H7 (cell line): ENCODE data around the gene KCNIP4. TPM values are rescaled to one million over a fixed set of nuclear protein-coding genes. Genes with fewer than 3 reads are reported as not detected.

Source experiments
- DNase-seq: peaks from one replicate; pipeline ENCODE4 v3.0.0; 2012
- H3K27me3 ChIP-seq: 2 replicates; pipeline ENCODE4 v1.6.0; 2011; ENCODE audit warnings: mild to moderate bottlenecking, low read length; ENCODE audit not compliant: control insufficient read depth, insufficient read depth
- H3K36me3 ChIP-seq: replicated peaks from 2 replicates; pipeline ENCODE4 v1.5.1; 2011; ENCODE audit warnings: low read length; ENCODE audit not compliant: control insufficient read depth, insufficient read depth
- H3K4me3 ChIP-seq: 2 replicates; pipeline ENCODE4 v1.5.1; 2011; ENCODE audit warnings: low read depth, mild to moderate bottlenecking, control low read depth, low read length, moderate library complexity; ENCODE audit not compliant: insufficient read depth
- total RNA-seq: library from RNA; depleted of rRNA; stranded (reverse); fragments of >200 nt; shearing (Covaris generic); gene quantifications from 2 replicates; pipeline ENCODE4 v1.2.3, GENCODE V29; 2014

Gene KCNIP4
- total RNA-seq, 1 experiment from 2014 or later = not detected

- DNase-seq = no peak
- Histone ChIP-seq H3K4me3 (no peak overlapping the region), H3K36me3 (no peaks in the 10 kb centered on the region), H3K27me3 (no peaks in the 10 kb centered on the region)
Observed at GRCh38 chr4:21849077-21849476, 99.5 kb downstream of the KCNIP4 start.

GRCh38 chr4:21848021-21848420 is 100.6 kb downstream of the KCNIP4 start:
- Histone ChIP-seq H3K27me3 (no peaks in the 10 kb centered on the region), H3K4me3 (no peak overlapping the region), H3K36me3 (no peaks in the 10 kb centered on the region)
- DNase-seq = no peak

- no peak for DNase-seq
- Histone ChIP-seq H3K36me3 (no peaks in the 10 kb centered on the region), H3K27me3 (no peaks in the 10 kb centered on the region), H3K4me3 (no peak overlapping the region)
Observed at GRCh38 chr4:21845663-21846062, 102.9 kb downstream of the KCNIP4 start.

GRCh38 chr4:21835712-21836111 is 112.9 kb downstream of the KCNIP4 start:
- no peaks in the 10 kb centered on the region for H3K36me3 ChIP-seq
- no peaks in the 10 kb centered on the region for H3K27me3 ChIP-seq
- no peak overlapping the region for H3K4me3 ChIP-seq

GRCh38 chr4:21830272-21830671 is 118.3 kb downstream of the KCNIP4 start:
- H3K27me3 ChIP-seq = no peaks in the 10 kb centered on the region
- no peak overlapping the region for H3K4me3 ChIP-seq
- DNase-seq = no peak
- no peaks in the 10 kb centered on the region for H3K36me3 ChIP-seq

More at GRCh38 chr4:21835712-21836111, 112.9 kb downstream of the KCNIP4 start:
- no peak for DNase-seq

GRCh38 chr4:21827575-21827974 is 121.0 kb downstream of the KCNIP4 start:
- no peaks in the 10 kb centered on the region for H3K36me3 ChIP-seq
- H3K4me3 ChIP-seq = no peak overlapping the region
- no peaks in the 10 kb centered on the region for H3K27me3 ChIP-seq
- DNase-seq = no peak

- Histone ChIP-seq H3K27me3 (no peaks in the 10 kb centered on the region), H3K36me3 (no peaks in the 10 kb centered on the region), H3K4me3 (no peak overlapping the region)
- no peak for DNase-seq
Observed at GRCh38 chr4:21826071-21826470, 122.5 kb downstream of the KCNIP4 start.

GRCh38 chr4:21819086-21819485 is 129.5 kb downstream of the KCNIP4 start:
- Histone ChIP-seq H3K36me3 (no peaks in the 10 kb centered on the region), H3K4me3 (no peak overlapping the region), H3K27me3 (no peaks in the 10 kb centered on the region)
- no peak for DNase-seq

GRCh38 chr4:21815651-21816377 is 132.8 kb downstream of the KCNIP4 start:
- H3K27me3 ChIP-seq = no peaks in the 10 kb centered on the region
- DNase-seq = no peak
- H3K36me3 ChIP-seq = no peaks in the 10 kb centered on the region
- no peak overlapping the region for H3K4me3 ChIP-seq

- no peak for DNase-seq
- Histone ChIP-seq H3K27me3 (no peaks in the 10 kb centered on the region), H3K36me3 (no peaks in the 10 kb centered on the region), H3K4me3 (no peak overlapping the region)
Observed at GRCh38 chr4:21811565-21811964, 137.0 kb downstream of the KCNIP4 start.

- no peak for DNase-seq
- H3K27me3 ChIP-seq = no peaks in the 10 kb centered on the region
- H3K4me3 ChIP-seq = no peak overlapping the region
- no peaks in the 10 kb centered on the region for H3K36me3 ChIP-seq
Observed at GRCh38 chr4:21806991-21807390, 141.6 kb downstream of the KCNIP4 start.

GRCh38 chr4:21802406-21802805 is 146.2 kb downstream of the KCNIP4 start:
- no peak for DNase-seq
- Histone ChIP-seq H3K4me3 (no peak overlapping the region), H3K27me3 (no peaks in the 10 kb centered on the region), H3K36me3 (no peaks in the 10 kb centered on the region)

GRCh38 chr4:21801661-21802385 is 146.7 kb downstream of the KCNIP4 start:
- H3K27me3 ChIP-seq = no peaks in the 10 kb centered on the region
- DNase-seq = no peak
- H3K36me3 ChIP-seq = no peaks in the 10 kb centered on the region
- H3K4me3 ChIP-seq = no peak overlapping the region

GRCh38 chr4:21795091-21795490 is 153.5 kb downstream of the KCNIP4 start:
- Histone ChIP-seq H3K27me3 (no peaks in the 10 kb centered on the region), H3K36me3 (no peaks in the 10 kb centered on the region), H3K4me3 (no peak overlapping the region)
- no peak for DNase-seq

- no peak for DNase-seq
- no peaks in the 10 kb centered on the region for H3K27me3 ChIP-seq
- no peak overlapping the region for H3K4me3 ChIP-seq
- no peaks in the 10 kb centered on the region for H3K36me3 ChIP-seq
Observed at GRCh38 chr4:21792736-21793135, 155.8 kb downstream of the KCNIP4 start.
